Stimulated activated CD4-positive, alpha-beta T cell treated with anti-CD3 and anti-CD28 coated beads, Interleukin-2, amount 100 ng/mL, for 4 hours (primary cell): ENCODE data around the gene RUBCNL.
A peak's percentile ranks its signal among the peaks of the same experiment; 100 is the strongest.
"Not testable (repeated sequence)": the region's sequence is repeated elsewhere in the genome, so short reads cannot be mapped to it uniquely, and the experiment has no call there.

ENCODE experiments used
- DNase-seq: peaks from one replicate; pipeline ENCODE4 v3.0.0-alpha.2; 2020; ENCODE audit warnings: low read depth

RUBCNL gene

DNA sequence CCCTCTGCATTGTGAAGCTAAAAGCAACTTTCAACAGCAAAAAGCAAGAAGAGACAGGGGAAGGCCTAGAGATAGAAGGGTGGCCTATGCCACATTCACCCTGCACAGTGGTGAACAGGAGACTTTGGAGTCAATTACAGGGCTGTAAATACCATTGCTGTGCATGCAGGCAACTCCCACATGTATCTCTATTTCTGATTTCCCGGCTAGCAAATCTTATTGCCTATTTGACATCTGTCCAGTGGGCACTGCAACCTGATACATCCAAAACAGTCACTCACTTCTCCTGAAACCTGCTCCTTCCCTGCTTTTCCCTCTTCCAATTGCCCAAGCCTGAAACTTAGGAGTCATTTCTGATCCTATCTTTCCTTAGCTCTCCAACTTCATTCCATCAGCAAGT is 13.4 kb downstream of the RUBCNL start:
- DNase-seq = no peak

- not testable (repeated sequence) for DNase-seq
Observed at GRCh38 chr13:46372938-46373337, 14.1 kb downstream of the RUBCNL start.

DNA sequence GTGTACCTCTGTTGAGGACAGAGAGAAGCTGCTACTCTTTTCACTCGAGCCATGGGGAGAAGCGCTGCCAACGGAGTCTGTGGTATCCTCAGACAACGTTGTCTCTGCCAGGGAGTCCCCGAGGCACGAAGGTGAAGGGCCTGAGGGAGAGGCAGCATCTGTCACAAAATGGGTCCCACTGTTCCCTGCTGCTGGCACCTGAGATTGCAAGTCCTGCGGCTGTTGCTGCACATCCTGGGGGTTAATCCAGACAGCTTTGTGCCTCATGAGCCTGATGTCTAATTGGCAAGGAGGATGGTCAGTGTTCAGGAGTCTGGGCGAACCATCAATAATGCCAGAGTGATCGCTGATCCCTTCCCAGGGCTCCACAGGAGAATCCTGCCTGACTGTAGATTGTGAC is 15.0 kb downstream of the RUBCNL start:
- no peak for DNase-seq

GRCh38 chr13:46369506-46370277 is 17.4 kb downstream of the RUBCNL start:
- DNase-seq = no peak

- DNase-seq = no peak
Observed at GRCh38 chr13:46367617-46368327, 19.3 kb downstream of the RUBCNL start.

DNA sequence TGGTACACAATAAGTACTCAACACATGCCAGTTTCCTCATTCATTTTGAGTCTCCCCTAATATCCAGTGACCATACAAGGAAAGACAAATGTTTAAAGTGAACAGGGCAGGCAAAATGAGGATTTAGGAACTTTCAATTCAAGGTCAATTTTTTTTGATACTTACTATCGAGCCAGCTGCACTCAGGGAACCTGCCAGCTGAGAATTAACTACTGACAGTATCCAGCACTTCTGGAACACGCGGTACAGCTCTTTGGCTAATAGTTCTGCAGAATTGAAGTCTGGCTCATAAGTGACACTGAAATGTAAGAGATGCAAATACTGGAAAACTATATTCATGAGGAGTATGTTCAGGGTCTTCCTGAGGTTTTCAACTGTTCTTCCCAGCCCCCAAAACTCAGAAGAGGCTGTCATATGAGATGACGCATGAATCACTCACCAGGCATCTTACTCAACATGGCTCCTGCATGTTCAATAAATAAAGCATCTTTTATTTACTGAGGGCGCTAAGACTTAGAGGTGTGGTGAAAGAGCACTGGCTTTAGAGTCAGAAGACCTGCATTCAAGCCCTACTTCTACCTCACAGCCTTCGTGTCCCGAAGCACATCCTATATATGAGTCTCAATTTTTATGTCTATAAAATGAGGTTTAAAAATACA is 25.6 kb downstream of the RUBCNL start:
- no peak for DNase-seq

DNA sequence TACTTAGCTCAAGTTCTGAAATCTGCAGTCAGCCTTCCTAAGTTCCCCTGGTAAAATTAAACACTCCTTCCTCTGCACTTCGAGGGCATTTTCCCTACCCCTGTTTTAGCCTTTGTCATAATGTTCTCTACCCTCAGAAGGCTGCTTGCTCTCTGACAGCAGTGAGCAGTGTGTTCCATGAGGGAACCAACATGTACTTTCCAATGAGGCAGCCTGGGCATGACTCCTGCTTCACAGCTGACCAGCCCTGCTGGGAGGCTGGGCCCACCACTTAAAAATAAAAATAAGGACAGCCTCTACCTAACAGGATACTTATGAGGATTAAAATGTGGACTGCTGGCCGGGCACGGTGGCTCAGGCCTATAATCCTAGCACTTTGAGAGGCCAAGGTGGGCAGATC is 26.4 kb downstream of the RUBCNL start:
- DNase-seq = no peak

DNA sequence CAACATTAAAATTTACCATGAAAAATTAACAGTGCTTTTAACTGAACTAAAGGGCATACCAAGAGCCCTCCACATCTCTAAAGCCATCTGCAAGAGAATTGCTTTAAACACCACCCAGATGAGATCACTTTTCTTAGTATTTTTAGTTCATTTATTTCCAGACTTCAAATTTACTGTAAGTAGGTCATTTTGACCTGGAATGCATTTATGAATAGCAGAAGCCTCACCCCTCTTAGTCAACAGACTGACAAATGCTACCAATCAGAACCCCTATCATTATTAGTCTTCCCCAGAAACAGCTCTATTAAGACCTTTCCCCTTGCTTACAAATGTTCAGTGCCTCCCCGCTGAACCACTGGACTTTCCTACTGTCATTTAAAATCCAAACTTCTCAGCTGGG is 27.3 kb downstream of the RUBCNL start:
- no peak for DNase-seq

DNA sequence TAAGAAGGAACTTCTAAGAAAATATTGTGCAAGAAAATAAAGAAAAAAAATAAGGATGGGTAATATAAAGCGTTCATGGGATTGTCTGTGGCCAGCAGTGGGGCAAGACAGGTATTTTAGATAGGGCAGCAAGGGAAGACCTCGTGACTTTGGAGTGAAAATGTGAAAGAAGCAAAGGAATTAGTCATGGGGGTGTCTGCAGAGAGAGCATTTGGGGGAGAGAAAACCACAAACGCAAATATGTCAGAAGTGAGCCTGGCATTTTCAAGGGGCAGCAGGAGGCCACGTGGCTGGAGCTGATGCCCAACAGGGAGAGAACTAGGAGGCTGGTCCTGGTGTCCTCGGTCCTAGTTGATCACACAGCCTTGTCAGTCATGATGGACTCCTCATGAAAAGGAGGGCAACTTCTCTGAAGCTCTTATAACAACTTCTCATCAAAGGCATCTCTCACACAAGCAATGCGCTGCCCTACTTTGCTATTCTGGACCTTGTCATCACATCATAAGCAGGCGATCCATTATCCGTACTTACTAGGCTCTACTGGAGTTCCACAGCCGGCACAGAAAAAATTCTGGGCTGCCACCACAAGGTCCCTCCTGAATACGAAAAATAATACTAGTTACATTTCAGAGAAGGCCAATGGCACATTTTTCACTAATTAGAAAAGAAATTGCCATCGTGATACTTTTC is 31.0 kb downstream of the RUBCNL start:
- no peak for DNase-seq

GRCh38 chr13:46355088-46355468 is 32.0 kb downstream of the RUBCNL start:
- no peak for DNase-seq

DNA sequence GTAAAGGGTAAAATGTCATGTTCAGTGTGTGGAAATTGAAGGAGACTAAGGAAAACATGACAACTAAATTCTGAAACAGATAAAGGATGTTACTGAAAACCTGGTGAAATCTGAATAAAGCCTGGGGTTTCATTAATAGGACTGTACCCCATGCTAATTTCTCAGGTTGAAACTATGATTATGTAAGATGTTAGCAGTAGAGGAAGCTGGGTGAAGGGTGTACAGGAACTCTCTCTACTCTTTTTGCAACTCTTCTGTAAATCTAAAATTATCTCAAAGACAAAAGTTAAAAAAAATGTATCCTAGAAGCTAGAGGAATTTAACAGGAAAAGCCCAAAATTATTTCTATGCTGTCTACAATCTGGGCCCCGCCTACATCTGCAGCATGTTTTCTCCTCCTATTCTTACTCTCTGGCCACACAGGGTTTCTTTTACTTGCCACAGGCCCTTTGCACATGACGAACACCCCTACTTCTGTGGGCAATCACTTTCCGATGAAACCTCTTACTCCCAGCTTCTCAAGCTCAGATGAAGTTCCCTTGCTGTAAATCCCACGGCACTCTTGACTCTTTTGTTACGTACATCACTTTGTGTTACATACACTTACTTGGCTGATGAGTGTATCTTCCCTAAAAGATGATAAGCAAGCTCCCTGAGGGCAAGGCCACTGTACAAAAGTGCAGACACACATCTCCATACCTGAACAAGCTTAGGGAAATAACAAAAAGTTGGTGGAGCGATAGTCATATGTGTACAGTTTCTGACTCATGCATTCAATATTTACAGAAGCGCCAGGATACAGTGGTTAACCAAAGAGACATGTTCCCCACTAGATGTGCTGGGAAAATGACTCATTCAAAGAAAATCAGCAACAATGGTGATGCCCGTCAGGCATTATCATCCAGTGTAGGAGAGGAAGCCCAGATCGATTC is 32.6 kb downstream of the RUBCNL start:
- DNase-seq = no peak

DNA sequence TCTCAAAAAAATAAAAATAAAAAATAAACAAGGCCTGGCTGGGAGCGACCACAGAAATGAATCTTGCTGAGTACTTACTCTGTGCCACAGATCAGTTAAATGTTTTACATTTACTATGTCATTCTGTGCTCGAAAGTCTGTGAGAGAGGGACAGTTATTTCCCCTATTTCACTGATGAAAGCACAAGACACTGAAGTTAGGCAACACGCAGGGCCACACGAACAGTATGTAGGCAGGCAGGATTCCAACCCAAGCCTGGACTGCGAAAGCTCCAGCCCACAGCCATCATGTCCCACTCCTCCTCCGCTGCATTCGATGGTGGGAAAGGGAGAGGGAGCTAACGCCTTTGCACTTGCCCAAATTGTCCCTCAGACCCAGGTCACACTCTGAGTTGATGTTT is 34.2 kb downstream of the RUBCNL start:
- DNase-seq = no peak

DNA sequence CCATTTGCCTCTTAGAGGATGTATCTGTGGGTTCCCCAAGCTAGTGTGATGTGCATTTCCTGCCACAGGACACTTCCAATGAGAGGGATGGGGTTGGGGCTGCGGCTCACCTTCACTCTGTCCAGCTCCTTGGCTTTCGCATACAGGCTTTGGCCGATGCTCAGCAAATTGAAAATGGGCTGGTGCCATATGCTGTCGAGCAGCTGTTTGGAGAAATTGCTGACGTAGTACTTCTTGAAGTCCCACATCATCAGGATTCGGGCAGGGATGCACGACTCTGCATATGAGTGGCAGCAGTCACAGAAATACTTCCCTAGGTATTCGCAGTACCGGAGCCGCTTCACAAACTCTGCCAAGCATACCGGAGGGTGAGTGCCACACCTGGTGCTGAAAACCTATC is 37.0 kb downstream of the RUBCNL start:
- DNase-seq = no peak

- no peak for DNase-seq
Observed at GRCh38 chr13:46348961-46349360, 38.1 kb downstream of the RUBCNL start.

DNA sequence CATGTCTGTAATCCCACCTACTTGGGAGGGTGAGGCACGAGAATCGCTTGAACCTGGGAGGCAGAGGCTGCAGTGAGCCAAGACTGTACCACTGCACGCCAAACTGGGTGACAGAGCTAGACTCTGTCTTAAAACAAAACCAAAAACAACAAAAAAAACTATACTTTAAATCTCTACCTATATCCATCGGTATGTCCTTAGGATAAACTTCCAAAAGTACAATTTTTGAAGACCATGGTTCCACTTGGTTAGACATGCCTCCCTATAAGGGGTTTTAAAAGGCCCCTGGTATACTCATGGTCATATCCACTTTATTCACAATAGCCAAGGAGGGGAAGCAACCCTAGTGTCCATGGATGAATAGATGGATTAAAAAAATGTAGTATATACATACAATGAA is 39.8 kb downstream of the RUBCNL start:
- no peak for DNase-seq

DNA sequence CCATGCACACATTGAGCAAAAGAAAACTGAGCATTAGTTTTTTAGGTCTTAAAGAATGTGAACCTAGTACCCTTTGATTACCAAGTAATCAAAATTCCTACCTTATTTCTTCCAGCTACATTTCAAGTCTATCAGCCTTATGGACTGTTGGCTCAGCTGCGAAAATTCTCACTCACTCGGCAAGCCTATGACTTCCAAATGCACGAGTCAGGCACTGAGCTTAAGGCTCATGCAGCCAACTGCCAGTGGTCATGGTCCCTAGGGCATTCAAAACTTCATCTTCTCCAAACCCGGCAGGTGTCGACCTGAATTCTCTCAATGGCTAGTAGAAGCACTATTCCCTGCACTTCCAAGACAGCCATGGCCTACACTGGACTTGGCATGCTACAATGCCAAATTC is 41.2 kb downstream of the RUBCNL start:
- no peak for DNase-seq

- no peak for DNase-seq
Observed at GRCh38 chr13:46345398-46345797, 41.7 kb downstream of the RUBCNL start.

DNA sequence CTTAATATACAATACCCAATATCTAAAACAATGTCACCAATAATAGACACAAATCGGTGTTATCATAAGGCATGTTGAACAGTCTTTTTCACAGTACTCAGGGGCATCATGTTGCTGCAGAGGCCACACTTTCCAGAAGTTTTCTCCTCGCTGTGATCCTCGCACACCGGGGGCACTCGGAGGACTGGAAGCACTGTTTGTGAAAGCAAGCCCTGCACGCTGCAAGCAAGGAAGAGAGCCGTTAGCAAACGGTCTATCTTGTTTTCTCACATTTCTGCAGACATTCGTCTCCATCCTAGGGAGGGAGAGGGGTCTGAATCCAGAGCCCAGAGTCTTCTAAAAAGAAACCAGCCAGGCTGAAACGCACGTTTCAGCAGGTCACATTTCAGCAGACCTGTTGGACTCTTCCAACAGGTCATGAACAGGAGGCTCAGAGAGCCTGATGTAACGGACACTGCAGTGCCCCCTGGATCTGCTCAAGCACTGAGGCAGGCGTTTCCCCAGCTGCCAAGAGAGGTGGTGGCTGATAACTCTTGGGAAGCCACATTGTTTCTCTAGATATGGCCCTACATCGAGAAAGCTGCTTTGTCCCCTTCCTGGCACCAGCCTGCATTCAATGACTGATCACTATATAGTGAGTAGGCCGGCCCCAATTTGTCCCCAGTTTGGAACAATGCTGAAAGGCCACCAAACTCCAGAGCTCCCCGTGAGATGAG is 43.6 kb downstream of the RUBCNL start:
- no peak for DNase-seq

- no peak for DNase-seq
Observed at GRCh38 chr13:46342538-46342937, 44.5 kb downstream of the RUBCNL start.

GRCh38 chr13:46341112-46341711 is 45.8 kb downstream of the RUBCNL start:
- DNase-seq = peak; percentile 12
